Jurkat, Clone E6-1 (cell line): ENCODE data around the gene UNC45B.
"Not testable (repeated sequence)": the region's sequence is repeated elsewhere in the genome, so short reads cannot be mapped to it uniquely, and the experiment has no call there.

Experiments used
- DNase-seq: peaks from one replicate; pipeline ENCODE4 v3.0.0-alpha.2; 2011; ENCODE audit warnings: low read depth, low spot score
- H3K4me3 ChIP-seq: 2 replicates; pipeline ENCODE4 v1.5.1; 2011; ENCODE audit warnings: mild to moderate bottlenecking, low read length, control low read depth, moderate library complexity

UNC45B gene

GRCh38 chr17:35138218-35138617, 9.4 kb upstream of the UNC45B start:
- DNase-seq, result no peak

GRCh38 chr17:35141681-35142466, 5.7 kb upstream of the UNC45B start, which contains the start of gene NLE1:
Gene NLE1, minus strand, starts transcription at chr17:35142303. Its CDS starts 28 bp downstream, at chr17:35142275.
- peak within 1 kb of the TSS; percentile 97 for H3K4me3 ChIP-seq
- peak; percentile 84 for DNase-seq

More at GRCh38 chr17:35138218-35138617, 9.4 kb upstream of the UNC45B start:
- H3K4me3 ChIP-seq, result no peak overlapping the region

GRCh38 chr17:35142467-35142796, 5.2 kb upstream of the UNC45B start:
- DNase-seq, result no peak
- peak overlapping the region; percentile 97 for H3K4me3 ChIP-seq

GRCh38 chr17:35144840-35145239, 2.8 kb upstream of the UNC45B start:
- DNase-seq, result no peak
- no peak overlapping the region for H3K4me3 ChIP-seq

- DNase-seq, result no peak
- no peak overlapping the region for H3K4me3 ChIP-seq
Measured at GRCh38 chr17:35146214-35146833, 1.3 kb upstream of the UNC45B start.

GRCh38 chr17:35148144-35148543, 527 bp downstream of the UNC45B start:
- no peak overlapping the region for H3K4me3 ChIP-seq
- DNase-seq, result no peak

- no peak for DNase-seq
- H3K4me3 ChIP-seq, result no peak overlapping the region
Measured at GRCh38 chr17:35149941-35150340, 2.3 kb downstream of the UNC45B start.

- not testable (repeated sequence) for H3K4me3 ChIP-seq, DNase-seq
Measured at GRCh38 chr17:35151080-35151479, 3.5 kb downstream of the UNC45B start.

- no peak overlapping the region for H3K4me3 ChIP-seq
- DNase-seq, result no peak
Measured at GRCh38 chr17:35152421-35153140, 5.0 kb downstream of the UNC45B start.

GRCh38 chr17:35154196-35155165, 6.9 kb downstream of the UNC45B start:
- no peak for DNase-seq
- H3K4me3 ChIP-seq, result no peak overlapping the region

GRCh38 chr17:35155246-35155645, 7.6 kb downstream of the UNC45B start:
- H3K4me3 ChIP-seq, result no peak overlapping the region
- DNase-seq, result no peak

- no peak for DNase-seq
Measured at GRCh38 chr17:35159940-35160339, 12.3 kb downstream of the UNC45B start.

GRCh38 chr17:35160354-35161201, 13.0 kb downstream of the UNC45B start:
- peak; percentile 90 for DNase-seq
- no peak overlapping the region for H3K4me3 ChIP-seq

More at GRCh38 chr17:35159940-35160339, 12.3 kb downstream of the UNC45B start:
- H3K4me3 ChIP-seq, result no peak overlapping the region

- no peak overlapping the region for H3K4me3 ChIP-seq
Measured at GRCh38 chr17:35161281-35161761, 13.7 kb downstream of the UNC45B start.

GRCh38 chr17:35162755-35163154, 15.1 kb downstream of the UNC45B start:
- no peak overlapping the region for H3K4me3 ChIP-seq
- DNase-seq, result no peak

More at GRCh38 chr17:35161281-35161761, 13.7 kb downstream of the UNC45B start:
- DNase-seq, result peak; percentile 59

- DNase-seq, result no peak
- H3K4me3 ChIP-seq, result no peak overlapping the region
Measured at GRCh38 chr17:35163886-35164285, 16.3 kb downstream of the UNC45B start.

- DNase-seq, result no peak
Measured at GRCh38 chr17:35164716-35165115, 17.1 kb downstream of the UNC45B start.

GRCh38 chr17:35166526-35166925, 18.9 kb downstream of the UNC45B start:
- no peak for DNase-seq
- H3K4me3 ChIP-seq, result no peak overlapping the region

More at GRCh38 chr17:35164716-35165115, 17.1 kb downstream of the UNC45B start:
- no peak overlapping the region for H3K4me3 ChIP-seq
